Heart left ventricle (tissue), 13 donors: ENCODE measurements around the gene SSBP4.

Experiments used
- POLR2A ChIP-seq, 2 donors: fragments of 450-650 bp; IDR thresholded peaks; one replicate each; pipeline ENCODE4 v1.6.1; 2017; ENCODE audit warnings: antibody characterized with exemption in 2 of 2, mild to moderate bottlenecking in 2 of 2, moderate library complexity in 2 of 2
- TF ChIP-seq, protein P1 (sequence below), 12 donors: fragments of 200-600 bp; sonication (generic) in 4 of 12; IDR thresholded peaks; one replicate each; pipeline versions ENCODE4 v1.5.0 to v1.8.0; 2018 to 2022; ENCODE audit warnings: antibody characterized with exemption in 12 of 12, mild to moderate bottlenecking in 5 of 12
- donor health status: ischemic (EF 13 %, LVEDD 7.1; RV severe dilation, severe dysfunction).
- donor health status: DM: no; HTN: yes; CAD: no.
- donor health status: DM: no; HTN: no; CAD: no.
- donor health status: ischemic (EF 25% LVEDD 6.9; RV normal size, moderate dysfunction).
- donor health status: ischemic (EF 25% LVEDD 5.7; RV mildly dilated, moderate dysfunction).
- donor health status: ischemic (EF 35%, LVEDD 5.7; RV mildly dilated, moderate dysfunction).
- donor health status: nonischemic (EF 11% LVEDD 7.7; RV severe dilation, severe dysfunction).
- donor health status: DM: yes; HTN: yes; CAD: no.
- donor health status: PGD.
- donor health status: ischemic (EF 29% LVEDD 5.4; RV normal size, mild dysfunction).
- donor health status: nonischemic (EF 23%, LVEDD 6.1; RV moderate dilation, normal function).

GRCh38 chr19:18439025-18439909 lies 20.1 kb downstream of the SSBP4 start:
- TF ChIP-seq, protein P1, sequence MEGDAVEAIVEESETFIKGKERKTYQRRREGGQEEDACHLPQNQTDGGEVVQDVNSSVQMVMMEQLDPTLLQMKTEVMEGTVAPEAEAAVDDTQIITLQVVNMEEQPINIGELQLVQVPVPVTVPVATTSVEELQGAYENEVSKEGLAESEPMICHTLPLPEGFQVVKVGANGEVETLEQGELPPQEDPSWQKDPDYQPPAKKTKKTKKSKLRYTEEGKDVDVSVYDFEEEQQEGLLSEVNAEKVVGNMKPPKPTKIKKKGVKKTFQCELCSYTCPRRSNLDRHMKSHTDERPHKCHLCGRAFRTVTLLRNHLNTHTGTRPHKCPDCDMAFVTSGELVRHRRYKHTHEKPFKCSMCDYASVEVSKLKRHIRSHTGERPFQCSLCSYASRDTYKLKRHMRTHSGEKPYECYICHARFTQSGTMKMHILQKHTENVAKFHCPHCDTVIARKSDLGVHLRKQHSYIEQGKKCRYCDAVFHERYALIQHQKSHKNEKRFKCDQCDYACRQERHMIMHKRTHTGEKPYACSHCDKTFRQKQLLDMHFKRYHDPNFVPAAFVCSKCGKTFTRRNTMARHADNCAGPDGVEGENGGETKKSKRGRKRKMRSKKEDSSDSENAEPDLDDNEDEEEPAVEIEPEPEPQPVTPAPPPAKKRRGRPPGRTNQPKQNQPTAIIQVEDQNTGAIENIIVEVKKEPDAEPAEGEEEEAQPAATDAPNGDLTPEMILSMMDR (IDR thresholded peaks at IDR 0.05), result no peak
- TF ChIP-seq POLR2A (IDR thresholded peaks at IDR 0.05), result no peak
